ENCODE data around the gene UNC5B. TPM values are rescaled to one million over a fixed set of nuclear protein-coding genes. Genes with fewer than 3 reads are reported as not detected.
"Not testable (repeated sequence)": the region's sequence is repeated elsewhere in the genome, so short reads cannot be mapped to it uniquely, and the experiment has no call there.

UNC5B gene
- total RNA-seq, 1 experiment from 2014 or later = 0.71 TPM

- Histone ChIP-seq H3K4me3 (no peak overlapping the region), H3K27ac (no peak overlapping the region), H3K4me1 (replicated peaks) (no peaks in the 10 kb centered on the region), H3K9me3 (replicated peaks) (no peaks in the 10 kb centered on the region), H3K36me3 (no peaks in the 10 kb centered on the region), H3K27me3 (replicated peaks) (no peaks in the 10 kb centered on the region)
- DNase-seq (ENCODE audit: low read depth in 1 of 2, low spot score in 2 of 2) = no peak
These were observed 78.6 kb downstream of the UNC5B start for GRCh38 chr10:71290806-71291527.

DNA sequence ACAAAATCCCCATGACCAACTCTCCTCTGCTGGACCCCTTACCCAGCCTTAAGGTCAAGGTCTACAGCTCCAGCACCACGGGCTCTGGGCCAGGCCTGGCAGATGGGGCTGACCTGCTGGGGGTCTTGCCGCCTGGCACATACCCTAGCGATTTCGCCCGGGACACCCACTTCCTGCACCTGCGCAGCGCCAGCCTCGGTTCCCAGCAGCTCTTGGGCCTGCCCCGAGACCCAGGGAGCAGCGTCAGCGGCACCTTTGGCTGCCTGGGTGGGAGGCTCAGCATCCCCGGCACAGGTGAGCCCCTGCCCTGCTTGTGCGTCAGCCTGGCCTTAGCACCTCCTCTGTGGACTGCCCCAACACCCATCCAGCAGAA is 79.1 kb downstream of the UNC5B start:
- Histone ChIP-seq H3K27ac (no peak overlapping the region), H3K4me3 (no peak overlapping the region), H3K9me3 (replicated peaks) (no peaks in the 10 kb centered on the region), H3K36me3 (no peaks in the 10 kb centered on the region), H3K4me1 (replicated peaks) (no peaks in the 10 kb centered on the region), H3K27me3 (replicated peaks) (no peaks in the 10 kb centered on the region)
- no peak for DNase-seq (ENCODE audit: low read depth in 1 of 2, low spot score in 2 of 2)

DNA sequence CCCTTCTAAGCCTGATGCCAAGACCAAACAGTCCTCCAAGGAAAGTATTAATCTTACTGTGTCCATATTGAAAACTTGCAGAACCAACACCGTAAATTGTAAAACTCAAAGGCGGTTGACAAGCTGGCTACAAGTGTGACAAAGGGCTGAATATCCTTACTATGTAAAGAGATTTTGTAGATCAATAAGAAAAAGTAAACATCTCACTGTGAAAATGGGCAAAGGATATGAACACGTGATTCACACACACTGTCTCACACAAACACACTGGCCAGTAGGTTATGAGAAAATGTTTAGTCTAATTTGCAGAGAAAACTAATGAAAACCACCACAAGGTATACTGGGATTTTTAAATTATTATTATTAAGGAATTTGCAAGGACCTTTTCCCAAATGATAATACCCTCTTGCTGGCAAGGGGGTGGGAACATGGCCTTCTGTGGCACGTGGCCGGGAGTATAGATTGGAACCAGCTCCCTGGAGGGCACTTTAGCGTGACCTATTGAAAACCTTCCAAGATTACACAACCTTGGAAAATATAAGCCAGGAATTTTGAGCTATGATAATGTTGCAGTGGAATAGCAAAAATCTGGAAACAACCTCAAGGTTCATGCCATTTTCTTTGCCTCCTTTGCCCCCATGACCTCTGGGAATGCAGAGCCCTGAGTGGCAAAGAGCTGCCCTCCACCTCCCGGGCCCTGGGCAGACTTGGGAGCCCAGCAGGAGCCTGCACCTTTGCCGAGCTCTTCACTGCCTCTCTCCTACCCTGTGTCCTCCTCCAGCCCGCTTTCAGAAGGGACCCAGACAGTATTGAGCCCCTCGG is 80.5 kb downstream of the UNC5B start:
- Histone ChIP-seq H3K36me3 (no peaks in the 10 kb centered on the region), H3K27me3 (replicated peaks) (no peaks in the 10 kb centered on the region), H3K4me1 (replicated peaks) (no peaks in the 10 kb centered on the region), H3K4me3 (no peak overlapping the region), H3K9me3 (replicated peaks) (no peaks in the 10 kb centered on the region), H3K27ac (no peak overlapping the region)
- DNase-seq (ENCODE audit: low read depth in 1 of 2, low spot score in 2 of 2) = no peak

GRCh38 chr10:71293446-71294084 is 81.2 kb downstream of the UNC5B start:
- Histone ChIP-seq H3K4me1 (replicated peaks) (no peaks in the 10 kb centered on the region), H3K4me3 (no peak overlapping the region), H3K27ac (no peak overlapping the region), H3K9me3 (replicated peaks) (no peaks in the 10 kb centered on the region), H3K27me3 (replicated peaks) (no peaks in the 10 kb centered on the region), H3K36me3 (no peaks in the 10 kb centered on the region)
- DNase-seq (ENCODE audit: low read depth in 1 of 2, low spot score in 2 of 2) = no peak

GRCh38 chr10:71294091-71294561 is 81.8 kb downstream of the UNC5B start:
- no peak overlapping the region for H3K27ac ChIP-seq
- no peaks in the 10 kb centered on the region for H3K9me3 ChIP-seq (replicated peaks)

DNA sequence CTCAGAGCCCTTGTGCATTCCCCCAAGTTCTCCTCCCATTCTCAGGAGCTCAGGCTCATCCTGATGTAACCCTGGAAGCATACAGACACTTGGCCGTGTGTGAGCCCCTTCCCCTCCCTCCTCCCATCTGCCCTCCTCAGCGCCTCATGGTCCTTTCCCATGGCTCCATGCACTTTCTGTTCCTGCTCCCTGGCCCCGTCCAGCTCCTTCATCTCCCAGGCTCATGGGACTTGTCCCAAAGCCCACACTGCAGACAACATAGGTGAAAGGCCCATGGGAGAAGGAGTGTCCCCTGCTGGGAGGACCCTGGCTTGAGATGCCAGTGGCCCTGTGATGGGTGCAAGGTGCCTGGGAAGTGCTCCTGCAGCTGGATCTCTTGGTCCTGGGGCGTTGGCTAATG is 82.5 kb downstream of the UNC5B start:
- Histone ChIP-seq H3K9me3 (replicated peaks) (no peaks in the 10 kb centered on the region), H3K36me3 (no peaks in the 10 kb centered on the region), H3K4me1 (replicated peaks) (no peaks in the 10 kb centered on the region), H3K4me3 (no peak overlapping the region), H3K27ac (no peak overlapping the region), H3K27me3 (replicated peaks) (no peaks in the 10 kb centered on the region)
- DNase-seq (ENCODE audit: low read depth in 1 of 2, low spot score in 2 of 2) = no peak

More at GRCh38 chr10:71294091-71294561, 81.8 kb downstream of the UNC5B start:
- no peaks in the 10 kb centered on the region for H3K27me3 ChIP-seq (replicated peaks)
- H3K4me1 ChIP-seq (replicated peaks) = no peaks in the 10 kb centered on the region
- no peak for DNase-seq (ENCODE audit: low read depth in 1 of 2, low spot score in 2 of 2)
- H3K36me3 ChIP-seq = no peaks in the 10 kb centered on the region
- H3K4me3 ChIP-seq = no peak overlapping the region

- Histone ChIP-seq H3K9me3 (replicated peaks) (no peaks in the 10 kb centered on the region), H3K27ac (no peak overlapping the region), H3K4me3 (no peak overlapping the region), H3K27me3 (replicated peaks) (no peaks in the 10 kb centered on the region), H3K4me1 (replicated peaks) (no peaks in the 10 kb centered on the region), H3K36me3 (no peaks in the 10 kb centered on the region)
- DNase-seq (ENCODE audit: low read depth in 1 of 2, low spot score in 2 of 2) = no peak
These were observed 83.3 kb downstream of the UNC5B start for GRCh38 chr10:71295641-71296040.

GRCh38 chr10:71296086-71296485 is 83.7 kb downstream of the UNC5B start:
- no peak overlapping the region for H3K4me3 ChIP-seq
- no peaks in the 10 kb centered on the region for H3K9me3 ChIP-seq (replicated peaks)
- H3K36me3 ChIP-seq = no peaks in the 10 kb centered on the region
- H3K27ac ChIP-seq = no peak overlapping the region
- no peak for DNase-seq (ENCODE audit: low read depth in 1 of 2, low spot score in 2 of 2)
- H3K4me1 ChIP-seq (replicated peaks) = no peaks in the 10 kb centered on the region
- no peaks in the 10 kb centered on the region for H3K27me3 ChIP-seq (replicated peaks)

DNA sequence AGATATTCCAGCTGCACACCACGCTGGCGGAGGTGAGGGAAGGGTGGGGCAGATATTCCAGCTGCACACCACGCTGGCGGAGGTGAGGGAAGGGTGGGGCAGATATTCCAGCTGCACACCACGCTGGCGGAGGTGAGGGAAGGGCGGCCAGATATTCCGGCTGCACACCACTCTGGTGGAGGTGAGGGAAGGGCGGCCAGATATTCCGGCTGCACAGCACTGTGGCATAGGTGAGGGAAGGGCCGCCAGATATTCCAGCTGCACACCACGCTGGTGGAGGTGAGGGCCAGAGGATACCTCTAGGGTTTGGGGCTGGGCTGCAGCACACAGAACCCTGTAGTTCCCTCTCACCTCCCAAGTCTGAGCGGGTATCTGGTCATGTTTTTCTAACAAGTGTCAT is 84.4 kb downstream of the UNC5B start:
- not testable (repeated sequence) for H3K4me1 ChIP-seq (replicated peaks); DNase-seq (ENCODE audit: low read depth in 1 of 2, low spot score in 2 of 2); H3K36me3 ChIP-seq; H3K9me3 ChIP-seq (replicated peaks); H3K4me3 ChIP-seq; H3K27ac ChIP-seq; H3K27me3 ChIP-seq (replicated peaks)

GRCh38 chr10:71297343-71297742 is 85.0 kb downstream of the UNC5B start:
- H3K27ac ChIP-seq = no peak overlapping the region
- DNase-seq (ENCODE audit: low read depth in 1 of 2, low spot score in 2 of 2) = no peak
- no peaks in the 10 kb centered on the region for H3K4me1 ChIP-seq (replicated peaks)
- H3K4me3 ChIP-seq = no peak overlapping the region
- no peaks in the 10 kb centered on the region for H3K36me3 ChIP-seq
- no peaks in the 10 kb centered on the region for H3K9me3 ChIP-seq (replicated peaks)
- H3K27me3 ChIP-seq (replicated peaks) = no peaks in the 10 kb centered on the region

DNA sequence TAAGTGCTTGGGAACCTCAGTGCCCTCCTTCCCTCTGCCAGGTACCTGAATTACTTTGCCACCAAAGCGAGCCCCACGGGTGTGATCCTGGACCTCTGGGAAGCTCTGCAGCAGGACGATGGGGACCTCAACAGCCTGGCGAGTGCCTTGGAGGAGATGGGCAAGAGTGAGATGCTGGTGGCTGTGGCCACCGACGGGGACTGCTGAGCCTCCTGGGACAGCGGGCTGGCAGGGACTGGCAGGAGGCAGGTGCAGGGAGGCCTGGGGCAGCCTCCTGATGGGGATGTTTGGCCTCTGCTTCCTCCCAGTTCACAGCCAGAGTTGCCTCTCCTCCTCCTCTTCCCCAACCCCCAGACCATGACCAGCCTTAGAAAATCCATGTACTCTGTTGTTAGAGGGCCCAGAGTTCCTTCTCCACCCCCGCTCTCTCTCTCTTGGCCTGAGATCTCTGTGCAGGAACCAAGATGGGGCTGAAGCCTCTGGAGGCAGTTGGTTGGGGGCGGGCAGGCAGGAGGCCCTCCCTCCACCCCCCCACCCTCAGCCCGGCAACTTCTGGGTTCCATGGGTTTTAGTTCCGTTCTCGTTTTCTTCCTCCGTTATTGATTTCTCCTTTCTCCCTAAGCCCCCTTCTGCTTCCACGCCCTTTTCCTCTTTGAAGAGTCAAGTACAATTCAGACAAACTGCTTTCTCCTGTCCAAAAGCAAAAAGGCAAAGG is 86.9 kb downstream of the UNC5B start:
- DNase-seq (ENCODE audit: low read depth in 1 of 2, low spot score in 2 of 2) = no peak
- no peak overlapping the region for H3K4me3 ChIP-seq

DNA sequence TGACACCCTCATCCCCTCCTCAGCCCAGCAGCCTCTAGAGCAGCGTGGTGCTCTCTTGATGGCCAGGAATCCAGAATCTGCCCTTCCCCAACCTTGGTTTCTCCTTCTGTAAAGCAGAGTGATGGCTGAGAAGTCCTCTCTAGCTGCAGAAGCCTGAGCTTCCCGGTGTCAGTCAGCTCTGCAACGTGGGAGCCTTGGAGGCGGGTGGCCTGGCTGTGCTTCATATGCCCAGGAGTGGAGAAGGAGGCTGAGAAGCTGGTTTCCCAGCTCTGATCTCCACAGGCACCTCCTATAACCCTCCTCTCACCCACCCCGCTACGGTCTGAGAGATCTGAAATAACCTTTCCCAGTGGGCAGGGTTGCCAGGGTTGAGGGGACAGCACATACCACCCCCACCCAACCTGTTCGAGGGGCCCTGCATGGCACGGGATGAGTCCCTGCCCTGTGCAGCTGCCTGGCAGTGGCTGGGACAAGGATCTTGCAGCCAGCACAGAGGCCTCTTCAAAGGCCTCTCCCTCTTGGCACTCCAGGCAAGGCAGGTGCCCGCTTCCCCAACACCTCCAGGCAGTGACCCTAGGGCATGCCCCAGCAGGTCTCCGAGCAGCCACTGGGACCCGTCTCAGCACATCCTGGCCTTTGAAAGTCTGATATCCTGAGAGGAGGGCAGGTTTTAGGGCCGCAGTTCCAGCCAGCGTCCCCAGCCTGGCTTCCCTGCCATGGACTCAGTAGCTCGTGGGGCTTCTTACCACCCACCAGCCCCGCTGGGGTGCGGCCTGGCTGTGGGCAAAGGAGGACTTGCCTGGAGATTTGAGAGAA is 88.4 kb downstream of the UNC5B start:
- H3K4me3 ChIP-seq = no peak overlapping the region
- H3K36me3 ChIP-seq = no peaks in the 10 kb centered on the region
- no peak overlapping the region for H3K27ac ChIP-seq
- H3K9me3 ChIP-seq (replicated peaks) = no peaks in the 10 kb centered on the region
- H3K4me1 ChIP-seq (replicated peaks) = no peaks in the 10 kb centered on the region
- no peaks in the 10 kb centered on the region for H3K27me3 ChIP-seq (replicated peaks)
- no peak for DNase-seq (ENCODE audit: low read depth in 1 of 2, low spot score in 2 of 2)

More for the DNA sequence above, 86.9 kb downstream of the UNC5B start:
- H3K4me1 ChIP-seq (replicated peaks) = no peaks in the 10 kb centered on the region
- H3K9me3 ChIP-seq (replicated peaks) = no peaks in the 10 kb centered on the region
- no peaks in the 10 kb centered on the region for H3K27me3 ChIP-seq (replicated peaks)
- H3K27ac ChIP-seq = no peak overlapping the region
- H3K36me3 ChIP-seq = no peaks in the 10 kb centered on the region

- no peak overlapping the region for H3K4me3 ChIP-seq
- no peak for DNase-seq (ENCODE audit: low read depth in 1 of 2, low spot score in 2 of 2)
- H3K27ac ChIP-seq = no peak overlapping the region
- no peaks in the 10 kb centered on the region for H3K36me3 ChIP-seq
- no peaks in the 10 kb centered on the region for H3K27me3 ChIP-seq (replicated peaks)
- no peaks in the 10 kb centered on the region for H3K9me3 ChIP-seq (replicated peaks)
- no peaks in the 10 kb centered on the region for H3K4me1 ChIP-seq (replicated peaks)
These were observed 89.1 kb downstream of the UNC5B start for GRCh38 chr10:71301371-71301916.
